A673 (cell line): ENCODE data around the gene PVALEF. TPM values are rescaled to one million over a fixed set of nuclear protein-coding genes. Genes with fewer than 3 reads are reported as not detected.

Experiments
- BruUV-seq: library from RNA; stranded (reverse); fragments of 400-500 nt; replicated peaks from 2 replicates; lab custom pipeline; 2021; lab: Mats Ljungman, UMichigan
- CTCF ChIA-PET: fragments of 300-600 bp; sonication (Branson Sonifier 250); formaldehyde crosslinking; loops from one replicate; lab custom pipeline; 2022; ENCODE audit warnings: antibody characterized with exemption; lab: Charles Lee
- POLR2A ChIA-PET: fragments of 300-600 bp; sonication (Branson Sonifier 250); formaldehyde crosslinking; loops from one replicate; lab custom pipeline; 2022; ENCODE audit warnings: antibody characterized with exemption; ENCODE audit not compliant: low non-redundant PET; lab: Charles Lee
- DNase-seq: peaks from one replicate; pipeline ENCODE4 v3.0.0-alpha.2; 2015; ENCODE audit warnings: low spot score
- H3K27ac ChIP-seq: fragments of 200-600 bp; sonication (generic); 2 replicates; pipeline ENCODE4 v1.5.1; 2016; ENCODE audit warnings: mixed run types, low read depth, mild to moderate bottlenecking, mixed read lengths, antibody characterized with exemption, low read length; ENCODE audit not compliant: poor library complexity, severe bottlenecking
- H3K27me3 ChIP-seq: fragments of 200-600 bp; sonication (generic); replicated peaks from 2 replicates; pipeline ENCODE4 v1.6.1; 2017; ENCODE audit warnings: mixed run types, low read depth, mild to moderate bottlenecking, mixed read lengths, antibody characterized with exemption, low read length; ENCODE audit not compliant: insufficient read depth, poor library complexity
- H3K36me3 ChIP-seq: fragments of 200-600 bp; sonication (generic); 2 replicates; pipeline ENCODE4 v1.6.1; 2016; ENCODE audit warnings: mixed run types, mild to moderate bottlenecking, mixed read lengths, antibody characterized with exemption, low read length; ENCODE audit not compliant: insufficient read depth, poor library complexity, severe bottlenecking
- H3K4me1 ChIP-seq: fragments of 200-600 bp; sonication (generic); 2 replicates; pipeline ENCODE4 v1.6.1; 2017; ENCODE audit warnings: mixed run types, mild to moderate bottlenecking, mixed read lengths, antibody characterized with exemption, low read length; ENCODE audit not compliant: insufficient read depth, poor library complexity, severe bottlenecking
- H3K4me3 ChIP-seq: fragments of 200-600 bp; sonication (generic); 2 replicates; pipeline ENCODE4 v1.5.1; 2016; ENCODE audit warnings: low read depth, mixed run types, mild to moderate bottlenecking, mixed read lengths, low read length; ENCODE audit not compliant: poor library complexity, severe bottlenecking
- H3K9me3 ChIP-seq: fragments of 200-600 bp; sonication (generic); 2 replicates; pipeline ENCODE4 v1.6.1; 2016; ENCODE audit warnings: mixed run types, low read depth, mild to moderate bottlenecking, mixed read lengths, antibody characterized with exemption, low read length; ENCODE audit not compliant: poor library complexity, severe bottlenecking
- CTCF ChIP-seq: fragments of 300-800, 200-600 bp; sonication (generic); conservative IDR thresholded peaks from 2 replicates; pipeline ENCODE4 v1.5.1; 2017; ENCODE audit warnings: low read depth, mild to moderate bottlenecking, antibody characterized with exemption, low read length, moderate library complexity, mixed read lengths
- EZH2 ChIP-seq: fragments of 200-600 bp; sonication (generic); IDR thresholded peaks from 2 replicates; pipeline ENCODE4 v1.6.1; 2017; ENCODE audit warnings: borderline replicate concordance, low read depth, mild to moderate bottlenecking, mixed read lengths, antibody characterized with exemption, low read length; ENCODE audit not compliant: poor library complexity, severe bottlenecking
- intact Hi-C: fragments of 100-400 bp; cut with micrococcal nuclease; formaldehyde crosslinking; loops from one replicate; pipeline ENCODE4 v1.10.0; 2022; ENCODE audit not compliant: unreplicated experiment
- total RNA-seq: library from RNA; stranded (reverse); gene quantifications from 2 replicates; pipeline ENCODE4 v1.2.3, GENCODE V29; 2021

The PVALEF gene
- total RNA-seq, 1 experiment from 2014 or later = not detected

DNA sequence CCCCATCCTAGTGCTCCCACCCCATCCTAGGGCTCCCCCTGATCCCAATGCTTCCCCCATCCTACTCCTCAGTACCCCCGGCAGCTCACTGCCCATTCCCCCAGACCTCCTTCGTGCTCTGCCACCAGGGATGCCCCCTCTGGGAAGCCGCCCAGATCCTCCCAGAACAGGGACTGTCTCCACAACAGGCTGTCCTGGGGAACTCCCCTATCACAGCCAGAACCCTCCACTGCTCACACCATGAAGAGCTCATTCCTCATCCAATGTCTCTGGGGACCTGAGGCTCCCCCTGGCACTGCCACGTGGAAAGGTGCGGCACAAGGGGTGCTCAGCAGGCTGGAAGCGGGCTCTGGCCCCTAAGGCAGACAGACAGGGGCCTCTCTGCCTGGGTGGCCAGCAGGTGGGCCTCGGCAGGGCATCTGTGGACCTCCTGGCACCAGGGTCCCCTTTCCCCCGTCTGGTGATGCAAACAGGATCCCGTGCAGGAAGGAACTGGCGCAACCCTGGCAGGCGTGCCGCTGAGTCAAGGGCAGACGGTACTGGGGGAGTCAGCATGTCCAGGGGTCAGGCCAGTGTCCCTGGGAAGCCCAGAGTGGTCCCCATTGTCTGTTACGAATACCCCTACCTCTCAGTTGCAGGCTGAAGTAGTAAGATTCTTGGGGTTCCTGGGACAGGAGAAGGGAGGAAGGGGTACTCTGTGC, 14.8 kb upstream of the PVALEF start:
- POLR2A ChIA-PET = interaction anchor here (0.5 to 0.8 kb wide), 2 partner anchors 446 to 829 kb away, joined by 4 to 13 read pairs; no protein-coding TSS in a partner anchor
- TF ChIP-seq EZH2 (no peak), CTCF (no peak)

DNA sequence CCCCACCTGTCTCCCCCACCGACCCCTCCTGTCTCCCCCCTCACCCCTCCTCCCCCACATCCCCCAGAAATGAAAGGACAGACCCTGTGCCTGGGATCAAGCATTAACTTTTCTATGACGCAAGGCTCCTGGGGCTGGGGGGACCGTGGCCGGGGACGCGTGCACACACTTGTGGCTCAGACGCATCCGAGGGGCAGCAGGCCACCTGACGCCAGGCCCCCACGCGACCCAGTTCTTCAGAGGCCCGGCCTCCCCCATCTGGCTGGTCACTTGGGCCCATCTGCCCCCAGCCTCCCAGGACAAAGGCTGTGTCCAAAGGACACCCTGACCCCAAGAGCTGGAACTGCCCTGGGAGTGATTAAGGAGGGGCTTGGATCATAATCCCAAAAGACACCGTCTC, 14.0 kb upstream of the PVALEF start:
- Histone ChIP-seq H3K9me3 (no peaks in the 10 kb centered on the region), H3K4me1 (peaks cover 11% of the 10 kb centered on the region), H3K4me3 (no peak overlapping the region), H3K27ac (no peak overlapping the region), H3K36me3 (no peaks in the 10 kb centered on the region), H3K27me3 (no peaks in the 10 kb centered on the region)
- no TSS peak for BruUV-seq
- no peak for DNase-seq
- POLR2A ChIA-PET = no interaction called here
- TF ChIP-seq EZH2 (no peak), CTCF (no peak)
- intact Hi-C loops = no loop called here
- CTCF ChIA-PET = no interaction called here

More for the DNA sequence above, 14.8 kb upstream of the PVALEF start:
- Histone ChIP-seq H3K9me3 (no peaks in the 10 kb centered on the region), H3K4me1 (peaks cover 11% of the 10 kb centered on the region), H3K4me3 (no peak overlapping the region), H3K27me3 (no peaks in the 10 kb centered on the region), H3K27ac (no peak overlapping the region), H3K36me3 (no peaks in the 10 kb centered on the region)
- no TSS peak for BruUV-seq
- CTCF ChIA-PET = no interaction called here
- no peak for DNase-seq
- intact Hi-C loops = no loop called here

DNA sequence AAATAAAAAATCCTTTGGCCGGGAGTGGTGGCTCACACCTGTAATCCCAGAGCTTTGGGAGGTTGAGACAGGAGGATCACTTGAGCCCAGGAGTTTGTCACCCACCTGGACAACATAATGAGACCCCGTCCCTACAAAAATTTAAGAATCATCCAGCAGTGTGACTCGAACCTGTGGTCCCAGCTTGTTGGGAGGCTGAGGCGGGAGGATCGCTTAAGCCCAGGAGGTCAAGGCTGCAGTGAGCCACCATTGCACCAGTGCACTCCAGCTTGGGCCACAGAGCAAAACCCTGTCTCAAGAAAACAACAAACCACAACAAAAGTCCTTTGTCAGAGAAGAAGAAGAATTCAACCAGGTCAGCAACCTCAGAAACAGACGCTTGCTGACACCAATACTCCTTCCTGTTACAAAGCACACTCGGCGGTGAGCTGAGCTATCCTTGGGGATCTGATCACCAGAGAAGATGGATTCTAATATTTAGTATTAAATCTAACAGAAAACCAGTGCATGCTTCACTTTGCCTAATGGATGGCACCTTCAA, 12.9 kb upstream of the PVALEF start:
- H3K36me3 ChIP-seq = no peaks in the 10 kb centered on the region
- DNase-seq = no peak
- BruUV-seq = no TSS peak
- H3K27me3 ChIP-seq = no peaks in the 10 kb centered on the region
- intact Hi-C loops = no loop called here
- H3K4me1 ChIP-seq = peaks cover 11% of the 10 kb centered on the region
- no peaks in the 10 kb centered on the region for H3K9me3 ChIP-seq
- POLR2A ChIA-PET = no interaction called here
- H3K27ac ChIP-seq = no peak overlapping the region
- TF ChIP-seq EZH2 (no peak), CTCF (no peak)
- CTCF ChIA-PET = interaction anchor here (0.5 to 0.7 kb wide), 2 partner anchors 24 to 845 kb away, joined by 4 to 8 read pairs; no protein-coding TSS in a partner anchor
- H3K4me3 ChIP-seq = no peak overlapping the region
